SK-N-SH treated with all-trans-retinoic acid at 6 μM for 48 hours (cell line): Measurements from ENCODE around the gene NAALADL2.

Experiments used
- ARNTL ChIP-seq: fragments of 450-650 bp; formaldehyde crosslinking; IDR thresholded peaks from 2 replicates; pipeline ENCODE4 v1.5.0; 2020; ENCODE audit warnings: low read depth, mild to moderate bottlenecking, moderate library complexity, borderline replicate concordance
- BACH2 ChIP-seq: fragments of 250-450 bp; sonication (Bioruptor Pico); IDR thresholded peaks from 2 replicates; pipeline ENCODE4 v1.9.0; 2021; ENCODE audit warnings: mild to moderate bottlenecking, borderline replicate concordance
- SNAI2 ChIP-seq: fragments of 250-450 bp; sonication (Bioruptor Pico); IDR thresholded peaks from 2 replicates; pipeline ENCODE4 v1.5.0; 2020; ENCODE audit warnings: mild to moderate bottlenecking, moderate library complexity
- ZC3H10 ChIP-seq: fragments of 250-450 bp; sonication (Bioruptor Pico); IDR thresholded peaks from 2 replicates; pipeline ENCODE4 v1.5.1; 2021; ENCODE audit warnings: mild to moderate bottlenecking, moderate library complexity
- ZNF70 ChIP-seq: fragments of 450-650 bp; formaldehyde crosslinking; IDR thresholded peaks from 2 replicates; pipeline ENCODE4 v1.5.0; 2020; ENCODE audit warnings: mild to moderate bottlenecking, moderate library complexity
- ZNF8 ChIP-seq: fragments of 450-650 bp; formaldehyde crosslinking; IDR thresholded peaks from 2 replicates; pipeline ENCODE4 v1.5.0; 2020; ENCODE audit warnings: mild to moderate bottlenecking, moderate library complexity
- TF ChIP-seq, protein P1 (sequence below): fragments of 250-450 bp; sonication (Bioruptor Pico); IDR thresholded peaks from 2 replicates; pipeline ENCODE4 v1.8.0; 2020; ENCODE audit warnings: mild to moderate bottlenecking, moderate library complexity, borderline replicate concordance
- TF ChIP-seq, protein P2 (sequence below): fragments of 250-450 bp; sonication (Bioruptor Pico); IDR thresholded peaks from 2 replicates; pipeline ENCODE4 v1.5.1; 2021; ENCODE audit warnings: mild to moderate bottlenecking, moderate library complexity

DNA sequence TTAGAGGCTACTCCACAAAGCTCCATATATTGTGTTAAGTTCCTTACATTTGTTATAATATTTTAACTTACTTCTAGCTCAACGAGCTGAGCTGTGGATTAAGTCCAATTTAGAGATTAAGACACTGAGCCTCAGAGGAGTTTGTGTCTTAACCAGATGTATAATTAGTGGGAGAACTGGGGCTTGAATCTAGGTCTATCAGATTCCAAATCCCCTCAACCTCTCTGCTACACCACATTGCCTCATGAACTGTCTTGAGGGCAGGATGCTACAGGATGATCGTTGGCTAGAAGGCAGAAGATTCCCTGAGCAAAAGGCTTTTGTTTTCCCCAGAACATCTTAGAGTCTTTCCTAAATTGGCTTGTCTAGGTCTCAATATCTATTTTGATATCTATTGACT lies 890.8 kb downstream of the NAALADL2 start:
- TF ChIP-seq ARNTL (CRISPR knock-in tag), result no peak
- TF ChIP-seq BACH2 (CRISPR knock-in tag), result no peak
- no peak for TF ChIP-seq SNAI2 (CRISPR knock-in tag)
- TF ChIP-seq, protein P1, sequence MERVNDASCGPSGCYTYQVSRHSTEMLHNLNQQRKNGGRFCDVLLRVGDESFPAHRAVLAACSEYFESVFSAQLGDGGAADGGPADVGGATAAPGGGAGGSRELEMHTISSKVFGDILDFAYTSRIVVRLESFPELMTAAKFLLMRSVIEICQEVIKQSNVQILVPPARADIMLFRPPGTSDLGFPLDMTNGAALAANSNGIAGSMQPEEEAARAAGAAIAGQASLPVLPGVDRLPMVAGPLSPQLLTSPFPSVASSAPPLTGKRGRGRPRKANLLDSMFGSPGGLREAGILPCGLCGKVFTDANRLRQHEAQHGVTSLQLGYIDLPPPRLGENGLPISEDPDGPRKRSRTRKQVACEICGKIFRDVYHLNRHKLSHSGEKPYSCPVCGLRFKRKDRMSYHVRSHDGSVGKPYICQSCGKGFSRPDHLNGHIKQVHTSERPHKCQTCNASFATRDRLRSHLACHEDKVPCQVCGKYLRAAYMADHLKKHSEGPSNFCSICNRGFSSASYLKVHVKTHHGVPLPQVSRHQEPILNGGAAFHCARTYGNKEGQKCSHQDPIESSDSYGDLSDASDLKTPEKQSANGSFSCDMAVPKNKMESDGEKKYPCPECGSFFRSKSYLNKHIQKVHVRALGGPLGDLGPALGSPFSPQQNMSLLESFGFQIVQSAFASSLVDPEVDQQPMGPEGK (CRISPR knock-in tag), result no peak
- TF ChIP-seq ZC3H10 (CRISPR knock-in tag), result no peak
- TF ChIP-seq ZNF70 (CRISPR knock-in tag), result no peak
- TF ChIP-seq, protein P2, sequence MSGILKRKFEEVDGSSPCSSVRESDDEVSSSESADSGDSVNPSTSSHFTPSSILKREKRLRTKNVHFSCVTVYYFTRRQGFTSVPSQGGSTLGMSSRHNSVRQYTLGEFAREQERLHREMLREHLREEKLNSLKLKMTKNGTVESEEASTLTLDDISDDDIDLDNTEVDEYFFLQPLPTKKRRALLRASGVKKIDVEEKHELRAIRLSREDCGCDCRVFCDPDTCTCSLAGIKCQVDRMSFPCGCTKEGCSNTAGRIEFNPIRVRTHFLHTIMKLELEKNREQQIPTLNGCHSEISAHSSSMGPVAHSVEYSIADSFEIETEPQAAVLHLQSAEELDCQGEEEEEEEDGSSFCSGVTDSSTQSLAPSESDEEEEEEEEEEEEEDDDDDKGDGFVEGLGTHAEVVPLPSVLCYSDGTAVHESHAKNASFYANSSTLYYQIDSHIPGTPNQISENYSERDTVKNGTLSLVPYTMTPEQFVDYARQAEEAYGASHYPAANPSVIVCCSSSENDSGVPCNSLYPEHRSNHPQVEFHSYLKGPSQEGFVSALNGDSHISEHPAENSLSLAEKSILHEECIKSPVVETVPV (CRISPR knock-in tag), result no peak
- TF ChIP-seq ZNF8 (CRISPR knock-in tag), result no peak
